Esophagus squamous epithelium (tissue), 5 donors: ENCODE data around the gene RAB10. TPM values are rescaled to one million over a fixed set of nuclear protein-coding genes. Genes with fewer than 3 reads are reported as not detected.
"Not testable (repeated sequence)": the region's sequence is repeated elsewhere in the genome, so short reads cannot be mapped to it uniquely, and the experiment has no call there.

Source experiments
- DNase-seq: peaks from one replicate; lab custom pipeline; 2025; lab: John Stamatoyannopoulos, UW
- H3K27ac ChIP-seq, 4 donors: fragments of 200-600 bp; sonication (generic); one replicate each; pipeline ENCODE4 v1.5.1; 2016 to 2019; ENCODE audit warnings: mild to moderate bottlenecking in 1 of 4
- H3K27me3 ChIP-seq, 4 donors: fragments of 200-600 bp; sonication (generic); 1 replicate in 3 of 4; 2 replicates in 1 of 4; pipeline versions ENCODE4 v1.5.1 to v1.6.0; 2017 to 2021; ENCODE audit warnings: antibody characterized with exemption in 1 of 4
- H3K36me3 ChIP-seq, 3 donors: fragments of 200-600 bp; sonication (generic); one replicate each; pipeline ENCODE4 v1.5.1; 2016 to 2019
- H3K4me1 ChIP-seq, 3 donors: fragments of 200-600 bp; sonication (generic); one replicate each; pipeline ENCODE4 v1.5.1; 2017 to 2019
- H3K4me3 ChIP-seq, 4 donors: fragments of 200-600 bp; sonication (generic); 1 replicate in 3 of 4; 2 replicates in 1 of 4; pipeline ENCODE4 v1.5.1; 2016 to 2019; ENCODE audit warnings: mild to moderate bottlenecking in 2 of 4, moderate library complexity in 1 of 4
- H3K9me3 ChIP-seq, 3 donors: fragments of 200-600 bp; sonication (generic); one replicate each; pipeline ENCODE4 v1.5.1; 2016 to 2019
- CTCF ChIP-seq, 6 experiments: fragments of 450-650 bp in 4 of 6; fragments of 200-600 bp in 2 of 6; sonication (generic) in 2 of 6; IDR thresholded peaks; one replicate each; pipeline ENCODE4 v1.5.1; 2016 to 2019; ENCODE audit warnings: antibody characterized with exemption in 6 of 6, mild to moderate bottlenecking in 4 of 6, moderate library complexity in 4 of 6
- POLR2A ChIP-seq, 4 donors: fragments of 450-650 bp; IDR thresholded peaks; one replicate each; pipeline ENCODE4 v1.6.1; 2017; ENCODE audit warnings: antibody characterized with exemption in 4 of 4, mild to moderate bottlenecking in 4 of 4, moderate library complexity in 3 of 4
- WGBS, 2 donors: methylation state at CpG; one replicate each; pipeline ENCODE4 v1.1.5; 2018; 5-methylcytosine and 5-hydroxymethylcytosine counted together
- intact Hi-C: fragments of 100-400 bp; cut with DNase I; formaldehyde crosslinking; loops from one replicate; pipeline ENCODE4 v1.15.0; 2022
- total RNA-seq, 4 donors: library from RNA; depleted of rRNA; stranded (reverse); fragments of >200 nt; gene quantifications; one replicate each; pipeline ENCODE4 v1.1.0, GENCODE V29; 2016
- donor health status: DM: yes; HTN: yes; CAD: no.

RAB10 gene
- total RNA-seq, 4 donors from 2014 or later: 214 to 388 (median 335) TPM

- Histone ChIP-seq H3K36me3 (peaks cover 0 to 22% (median 0%) of the 10 kb centered on the region in 3 donors), H3K9me3 (no peaks in the 10 kb centered on the region), H3K27ac (no peak overlapping the region), H3K4me3 (no peak overlapping the region), H3K27me3 (no peaks in the 10 kb centered on the region), H3K4me1 (peaks cover 0 to 52% (median 17%) of the 10 kb centered on the region in 3 donors)
- no peak for DNase-seq
- intact Hi-C loops: no loop called here
- TF ChIP-seq POLR2A (IDR thresholded peaks at IDR 0.05): no peak
- TF ChIP-seq CTCF (IDR thresholded peaks at IDR 0.05): no peak
- 89 to 92% methylated on average over 2 of the region's 2 CpGs for WGBS, 2 donors
Measured at GRCh38 chr2:26077291-26077690, 43.4 kb downstream of the RAB10 start.

GRCh38 chr2:26078939-26079338, 45.1 kb downstream of the RAB10 start:
- Histone ChIP-seq H3K4me1 (peaks cover 0 to 36% (median 13%) of the 10 kb centered on the region in 3 donors), H3K4me3 (no peak overlapping the region), H3K27ac (no peak overlapping the region), H3K9me3 (no peaks in the 10 kb centered on the region), H3K27me3 (no peaks in the 10 kb centered on the region), H3K36me3 (peaks cover 0 to 37% (median 0%) of the 10 kb centered on the region in 3 donors)
- no peak for TF ChIP-seq POLR2A (IDR thresholded peaks at IDR 0.05)
- TF ChIP-seq CTCF (IDR thresholded peaks at IDR 0.05): no peak
- intact Hi-C loops: no loop called here
- 95 to 100% methylated on average over 1 to 3 of the region's 3 CpGs for WGBS, 2 donors
- no peak for DNase-seq

GRCh38 chr2:26080356-26080755, 46.5 kb downstream of the RAB10 start:
- H3K9me3 ChIP-seq: no peaks in the 10 kb centered on the region
- H3K36me3 ChIP-seq: peaks cover 0 to 39% (median 0%) of the 10 kb centered on the region in 3 donors
- no peaks in the 10 kb centered on the region for H3K27me3 ChIP-seq
- H3K27ac ChIP-seq: no peak overlapping the region
- intact Hi-C loops: no loop called here
- TF ChIP-seq CTCF (IDR thresholded peaks at IDR 0.05): no peak
- no peak for TF ChIP-seq POLR2A (IDR thresholded peaks at IDR 0.05)
- WGBS, 2 donors: 67 to 84% methylated on average over 1 of the region's 1 CpG
- no peak overlapping the region for H3K4me3 ChIP-seq
- H3K4me1 ChIP-seq: peaks cover 0 to 24% (median 7%) of the 10 kb centered on the region in 3 donors
- no peak for DNase-seq

DNA sequence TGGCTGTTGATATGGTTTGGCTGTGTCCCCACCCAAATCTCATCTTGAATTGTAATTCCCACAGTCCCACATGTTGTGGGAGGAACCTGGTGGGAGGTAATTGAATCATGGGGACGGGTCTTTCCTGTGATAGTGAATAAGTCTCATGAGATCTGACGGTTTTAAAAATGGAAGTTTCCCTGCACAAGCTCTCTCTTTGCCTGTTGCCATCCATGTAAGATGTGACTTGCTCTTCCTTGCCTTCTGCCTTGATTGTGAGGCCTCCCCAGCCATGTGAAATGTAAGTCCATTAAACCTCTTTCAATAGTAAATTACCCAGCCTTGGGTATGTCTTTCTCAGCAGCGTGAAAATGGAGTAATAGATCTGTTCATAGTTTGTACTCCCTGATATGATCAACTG, 47.0 kb downstream of the RAB10 start:
- H3K9me3 ChIP-seq: not testable (repeated sequence)
- 100% methylated on average over 2 to 3 of the region's 3 CpGs for WGBS, 2 donors
- peaks cover 0 to 19% (median 2%) of the 10 kb centered on the region in 3 donors for H3K4me1 ChIP-seq

GRCh38 chr2:26081556-26081955, 47.7 kb downstream of the RAB10 start:
- Histone ChIP-seq H3K9me3 (no peaks in the 10 kb centered on the region), H3K4me3 (no peak overlapping the region), H3K27me3 (no peaks in the 10 kb centered on the region), H3K36me3 (peaks cover 0 to 51% (median 0%) of the 10 kb centered on the region in 3 donors), H3K4me1 (peaks cover 0 to 18% (median 0%) of the 10 kb centered on the region in 3 donors), H3K27ac (no peak overlapping the region)
- no peak for DNase-seq
- WGBS, 2 donors: 87 to 88% methylated on average over 5 of the region's 5 CpGs
- intact Hi-C loops: no loop called here
- TF ChIP-seq CTCF (IDR thresholded peaks at IDR 0.05) (no peak), POLR2A (IDR thresholded peaks at IDR 0.05) (no peak)

More for the DNA sequence above, 47.0 kb downstream of the RAB10 start:
- intact Hi-C loops, H3K27ac ChIP-seq, H3K27me3 ChIP-seq, H3K4me3 ChIP-seq, DNase-seq: not testable (repeated sequence)
- peaks cover 0 to 45% (median 0%) of the 10 kb centered on the region in 3 donors for H3K36me3 ChIP-seq
